HG02870 (cell line): ENCODE results near the gene CASD1.

Experiments
- ATAC-seq: cut with Tn5 transposase; IDR thresholded peaks from one replicate; pipeline ENCODE4 v1.9.1; 2021; ENCODE audit warnings: mild to moderate bottlenecking, moderate library complexity; ENCODE audit not compliant: unreplicated experiment

The CASD1 gene

GRCh38 chr7:94512735-94513564 is 3.3 kb downstream of the CASD1 start:
- no peak for ATAC-seq

GRCh38 chr7:94513565-94513860 is 3.9 kb downstream of the CASD1 start:
- ATAC-seq = no peak

GRCh38 chr7:94514140-94514889 is 4.7 kb downstream of the CASD1 start:
- ATAC-seq = no peak

GRCh38 chr7:94514917-94515316 is 5.3 kb downstream of the CASD1 start:
- ATAC-seq = no peak

- ATAC-seq = no peak
Measured at GRCh38 chr7:94525923-94526322, 16.3 kb downstream of the CASD1 start.

GRCh38 chr7:94529516-94529915 is 19.9 kb downstream of the CASD1 start:
- ATAC-seq = no peak

GRCh38 chr7:94530109-94530508 is 20.5 kb downstream of the CASD1 start:
- ATAC-seq = no peak

GRCh38 chr7:94532676-94533075 is 23.1 kb downstream of the CASD1 start:
- ATAC-seq = no peak

GRCh38 chr7:94540428-94540827 is 30.8 kb downstream of the CASD1 start:
- ATAC-seq = no peak

- no peak for ATAC-seq
Measured at GRCh38 chr7:94547126-94547525, 37.5 kb downstream of the CASD1 start.

- peak; percentile 78 for ATAC-seq
Measured at GRCh38 chr7:94556028-94556427, 46.4 kb downstream of the CASD1 start.

- ATAC-seq = no peak
Measured at GRCh38 chr7:94557215-94557614, 47.6 kb downstream of the CASD1 start.

GRCh38 chr7:94559972-94560371 is 50.4 kb downstream of the CASD1 start:
- no peak for ATAC-seq

- no peak for ATAC-seq
Measured at GRCh38 chr7:94561841-94562514, 52.4 kb downstream of the CASD1 start.

- no peak for ATAC-seq
Measured at GRCh38 chr7:94562525-94562924, 52.9 kb downstream of the CASD1 start.

- no peak for ATAC-seq
Measured at GRCh38 chr7:94565247-94565894, 55.8 kb downstream of the CASD1 start.

GRCh38 chr7:94567396-94567795 is 57.8 kb downstream of the CASD1 start:
- no peak for ATAC-seq

GRCh38 chr7:94571816-94572215 is 62.2 kb downstream of the CASD1 start:
- ATAC-seq = no peak

GRCh38 chr7:94575646-94576045 is 66.0 kb downstream of the CASD1 start:
- ATAC-seq = no peak

- no peak for ATAC-seq
Measured at GRCh38 chr7:94576316-94576715, 66.7 kb downstream of the CASD1 start.

- ATAC-seq = no peak
Measured at GRCh38 chr7:94577357-94577756, 67.7 kb downstream of the CASD1 start.
